IMR-90 (cell line): ENCODE data around the gene LCA5. TPM values are rescaled to one million over a fixed set of nuclear protein-coding genes. Genes with fewer than 3 reads are reported as not detected.

Experiments used
- ATAC-seq: fragments of 200-7000 bp; cut with Tn5 transposase; 2 replicates; pipeline ENCODE4 v1.9.1; 2020; ENCODE audit warnings: low read depth, mild to moderate bottlenecking, moderate library complexity
- BruUV-seq: library from RNA; stranded (reverse); fragments of 400-500 nt; replicated peaks from 2 replicates; lab custom pipeline; 2021; lab: Mats Ljungman, UMichigan
- CTCF ChIA-PET: fragments of 300-600 bp; formaldehyde crosslinking; extraction: SDS; loops from one replicate; lab custom pipeline; 2021; ENCODE audit warnings: antibody characterized with exemption; lab: Yijun Ruan, JAX
- POLR2A ChIA-PET: fragments of 300-600 bp; sonication (Branson Sonifier 250); formaldehyde crosslinking; loops from one replicate; lab custom pipeline; 2022; ENCODE audit warnings: antibody characterized with exemption; ENCODE audit not compliant: unreplicated experiment; lab: Charles Lee
- DNase-seq: peaks from one replicate; pipeline ENCODE4 v3.0.0; 2013
- H2AFZ ChIP-seq: replicated peaks from 2 replicates; pipeline ENCODE3; 2013; ENCODE audit warnings: low read length, mild to moderate bottlenecking; ENCODE audit not compliant: poor library complexity
- H2AK5ac ChIP-seq: 2 replicates; pipeline ENCODE4 v1.6.1; 2013; ENCODE audit warnings: low read depth, low read length, inconsistent platforms
- H2AK9ac ChIP-seq: replicated peaks from 2 replicates; pipeline ENCODE3; 2013; ENCODE audit warnings: mild to moderate bottlenecking, low read depth, low read length, moderate library complexity; ENCODE audit not compliant: poor library complexity
- H2BK120ac ChIP-seq: 2 replicates; pipeline ENCODE4 v1.6.1; 2013; ENCODE audit warnings: low read depth, low read length, inconsistent platforms
- H2BK15ac ChIP-seq: 3 replicates; pipeline ENCODE4 v1.6.1; 2013; ENCODE audit warnings: low read depth, low read length, inconsistent platforms
- H2BK20ac ChIP-seq: 2 replicates; pipeline ENCODE4 v1.6.1; 2013; ENCODE audit warnings: low read depth, mild to moderate bottlenecking, inconsistent platforms, low read length, moderate library complexity
- H2BK5ac ChIP-seq: 2 replicates; pipeline ENCODE4 v1.6.1; 2013; ENCODE audit warnings: mild to moderate bottlenecking, low read depth, low read length, inconsistent platforms; ENCODE audit not compliant: poor library complexity, severe bottlenecking
- H3K14ac ChIP-seq: replicated peaks from 2 replicates; pipeline ENCODE4 v1.6.1; 2013; ENCODE audit warnings: low read depth, low read length, inconsistent platforms
- H3K18ac ChIP-seq: 2 replicates; pipeline ENCODE4 v1.6.1; 2013; ENCODE audit warnings: low read depth, low read length, control low read depth
- H3K23ac ChIP-seq: 2 replicates; pipeline ENCODE4 v1.6.1; 2013; ENCODE audit warnings: low read depth, low read length, inconsistent platforms
- H3K27ac ChIP-seq: 2 replicates; pipeline ENCODE4 v1.5.1; 2013; ENCODE audit warnings: mild to moderate bottlenecking, control low read depth, low read length; ENCODE audit not compliant: insufficient read depth
- H3K27me3 ChIP-seq: 2 replicates; pipeline ENCODE4 v1.6.1; 2013; ENCODE audit warnings: low read length; ENCODE audit not compliant: control insufficient read depth, insufficient read depth
- H3K36me3 ChIP-seq: 2 replicates; pipeline ENCODE4 v1.6.1; 2013; ENCODE audit warnings: low read length, mixed read lengths; ENCODE audit not compliant: control insufficient read depth, insufficient read depth
- H3K4ac ChIP-seq: 2 replicates; pipeline ENCODE4 v1.6.1; 2013; ENCODE audit warnings: low read depth, low read length, inconsistent platforms
- H3K4me1 ChIP-seq: 2 replicates; pipeline ENCODE4 v1.6.1; 2013; ENCODE audit warnings: low read length, mixed read lengths; ENCODE audit not compliant: control insufficient read depth, insufficient read depth
- H3K4me2 ChIP-seq: 2 replicates; pipeline ENCODE4 v1.6.1; 2013; ENCODE audit warnings: low read depth, mild to moderate bottlenecking, control low read depth, low read length, moderate library complexity
- H3K4me3 ChIP-seq: 2 replicates; pipeline ENCODE4 v1.5.1; 2013; ENCODE audit warnings: low read depth, mild to moderate bottlenecking, control low read depth, low read length, moderate library complexity; ENCODE audit not compliant: insufficient read depth
- H3K56ac ChIP-seq: 2 replicates; pipeline ENCODE4 v1.6.1; 2013; ENCODE audit warnings: low read length, inconsistent platforms; ENCODE audit not compliant: insufficient read depth; ENCODE audit errors: extremely low read depth
- H3K79me1 ChIP-seq, 2 experiments: 2 replicates each; pipeline ENCODE4 v1.6.1; 2013; ENCODE audit warnings: low read length in 2 of 2, inconsistent platforms in 1 of 2, low read depth in 1 of 2
- H3K9ac ChIP-seq: 2 replicates; pipeline ENCODE4 v1.6.1; 2013; ENCODE audit warnings: low read depth, low read length, control low read depth
- H3K9me1 ChIP-seq: 2 replicates; pipeline ENCODE4 v1.6.1; 2013; ENCODE audit warnings: low read length, inconsistent platforms; ENCODE audit not compliant: insufficient read depth
- H3K9me3 ChIP-seq: 2 replicates; pipeline ENCODE4 v1.6.1; 2013; ENCODE audit warnings: low read length; ENCODE audit not compliant: control insufficient read depth, insufficient read depth
- H4K20me1 ChIP-seq: 2 replicates; pipeline ENCODE4 v1.6.1; 2013; ENCODE audit warnings: low read length, inconsistent platforms; ENCODE audit not compliant: insufficient read depth
- H4K5ac ChIP-seq: 2 replicates; pipeline ENCODE4 v1.6.1; 2013; ENCODE audit warnings: mild to moderate bottlenecking, low read depth, low read length, control low read depth
- H4K8ac ChIP-seq, 2 experiments: 2 replicates each; pipeline ENCODE4 v1.6.1; 2013; ENCODE audit warnings: low read depth in 2 of 2, low read length in 2 of 2, control low read depth in 1 of 2, inconsistent platforms in 1 of 2
- H4K91ac ChIP-seq: 2 replicates; pipeline ENCODE4 v1.6.1; 2013; ENCODE audit warnings: low read depth, low read length, inconsistent platforms; ENCODE audit not compliant: insufficient read depth
- CEBPB ChIP-seq: IDR thresholded peaks from 2 replicates; pipeline ENCODE4 v1.6.1; 2012; ENCODE audit warnings: low read depth, low read length, improper control_type of control experiment
- CHD1 ChIP-seq: IDR thresholded peaks from 2 replicates; pipeline ENCODE4 v1.6.1; 2012; ENCODE audit warnings: low read depth, low read length, improper control_type of control experiment
- FOS ChIP-seq: fragments of 150-350 bp; IDR thresholded peaks from 2 replicates; pipeline ENCODE4 v1.6.1; 2016; ENCODE audit warnings: low read depth, low read length
- MAZ ChIP-seq: IDR thresholded peaks from 2 replicates; pipeline ENCODE4 v1.6.1; 2012; ENCODE audit warnings: low read depth, mild to moderate bottlenecking, low read length, improper control_type of control experiment, moderate library complexity, borderline replicate concordance
- MXI1 ChIP-seq: IDR thresholded peaks from 2 replicates; pipeline ENCODE4 v1.6.1; 2012; ENCODE audit warnings: low read depth, mild to moderate bottlenecking, low read length, moderate library complexity, borderline replicate concordance
- NFE2L2 ChIP-seq: fragments of 150-350 bp; IDR thresholded peaks from 2 replicates; pipeline ENCODE4 v1.6.1; 2016; ENCODE audit warnings: low read depth, mild to moderate bottlenecking, low read length
- RAD21 ChIP-seq: IDR thresholded peaks from 2 replicates; pipeline ENCODE4 v1.6.1; 2012; ENCODE audit warnings: low read length, improper control_type of control experiment
- RCOR1 ChIP-seq: IDR thresholded peaks from 2 replicates; pipeline ENCODE4 v1.6.1; 2012; ENCODE audit warnings: mild to moderate bottlenecking, low read length, improper control_type of control experiment; ENCODE audit not compliant: insufficient replicate concordance
- WGBS, 2 experiments: methylation state at CpG; one replicate each; pipeline versions ENCODE4 v1.1.5 to v1.1.7; 2013; ENCODE audit warnings: missing lambda C conversion rate in 2 of 2; ENCODE audit not compliant: insufficient read length in 1 of 2; ENCODE audit errors: extremely low coverage in 2 of 2; 5-methylcytosine and 5-hydroxymethylcytosine counted together
- dilution Hi-C: fragments of 300-500 bp; cut with HindIII; formaldehyde crosslinking; loops from one replicate; pipeline ENCODE4 v1.14.3; 2018; ENCODE audit warnings: low sequenced_read_pairs; ENCODE audit not compliant: unreplicated experiment
- in situ Hi-C: fragments of 300-500 bp; cut with MboI; formaldehyde crosslinking; loops from 3 replicates; pipeline ENCODE4 v1.14.3; 2019; ENCODE audit warnings: low sequenced_read_pairs, inconsistent platforms, mixed read lengths
- intact Hi-C: fragments of 100-400 bp; cut with micrococcal nuclease; formaldehyde crosslinking; loops from 2 replicates; pipeline ENCODE4 v1.10.0; 2022
- polyA plus RNA-seq, 3 experiments: library from polyadenylated mRNA; depleted of rRNA; stranded (reverse); fragments of >200 nt; gene quantifications; 2 replicates each; pipeline ENCODE4 v1.2.3, GENCODE V29; 2012; ENCODE audit warnings: low replicate concordance in 1 of 3
- total RNA-seq: library from RNA; depleted of rRNA; stranded (reverse); fragments of >200 nt; gene quantifications from 2 replicates; pipeline ENCODE4 v1.2.3, GENCODE V29; 2012
- TF ChIP-seq, protein P1 (sequence below): fragments of 150-350 bp; IDR thresholded peaks from 2 replicates; pipeline ENCODE4 v1.6.1; 2017; ENCODE audit warnings: mild to moderate bottlenecking, antibody characterized with exemption, low read length, low read depth
- TF ChIP-seq, protein P2 (sequence below): conservative IDR thresholded peaks from 2 replicates; pipeline ENCODE4 v1.5.1; 2012; ENCODE audit warnings: mild to moderate bottlenecking, low read depth, low read length, improper control_type of control experiment
- TF ChIP-seq, protein P3 (sequence below): fragments of 150-350 bp; IDR thresholded peaks from 2 replicates; pipeline ENCODE4 v1.6.1; 2016; ENCODE audit warnings: low read depth, mild to moderate bottlenecking, low read length, moderate library complexity, borderline replicate concordance

Gene LCA5
- total and polyA plus RNA-seq, 2 of the 4 experiments (the other 2 are of a cell fraction), result 1.2 to 2.0 TPM

DNA sequence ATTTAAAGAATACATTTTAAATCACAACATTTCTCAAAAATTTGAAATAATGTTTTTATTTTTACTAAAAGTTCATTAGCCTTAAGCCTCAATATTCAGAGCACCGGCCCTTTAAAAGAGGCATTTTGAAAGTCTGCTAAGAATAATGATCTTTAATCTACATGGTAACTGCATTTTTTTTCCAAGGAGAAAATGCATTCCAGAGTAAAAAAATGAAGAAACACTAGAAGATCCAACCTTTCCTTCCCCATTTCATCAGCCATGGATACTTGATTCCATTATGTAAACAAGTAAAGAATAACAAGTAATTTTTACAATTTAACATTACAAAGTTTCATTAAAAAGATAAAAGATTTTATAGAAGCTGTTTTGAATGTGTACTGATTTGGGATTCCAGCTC lies 21.8 kb downstream of the LCA5 start:
- POLR2A ChIA-PET, result no interaction called here
- no peak overlapping the region for H3K4me3 ChIP-seq
- H3K4me2 ChIP-seq, result no peak overlapping the region
- no peaks in the 10 kb centered on the region for H3K4me1 ChIP-seq
- intact Hi-C loops (no loop called here), dilution Hi-C loops (no loop called here), in situ Hi-C loops (no loop called here)
- no peak overlapping the region for H3K9ac ChIP-seq
- H2AK5ac ChIP-seq, result no peak overlapping the region
- H4K20me1 ChIP-seq, result no peaks in the 10 kb centered on the region
- no peak for ATAC-seq
- no peak overlapping the region for H3K23ac ChIP-seq
- H3K14ac ChIP-seq, result no peak overlapping the region
- H3K27ac ChIP-seq, result no peak overlapping the region
- no peak overlapping the region for H3K4ac ChIP-seq
- no peak overlapping the region for H4K5ac ChIP-seq
- no peak overlapping the region for H3K18ac ChIP-seq
- H2AFZ ChIP-seq, result no peak overlapping the region
- no peak for TF ChIP-seq NFE2L2
- TF ChIP-seq RAD21, result no peak
- TF ChIP-seq, protein P1, sequence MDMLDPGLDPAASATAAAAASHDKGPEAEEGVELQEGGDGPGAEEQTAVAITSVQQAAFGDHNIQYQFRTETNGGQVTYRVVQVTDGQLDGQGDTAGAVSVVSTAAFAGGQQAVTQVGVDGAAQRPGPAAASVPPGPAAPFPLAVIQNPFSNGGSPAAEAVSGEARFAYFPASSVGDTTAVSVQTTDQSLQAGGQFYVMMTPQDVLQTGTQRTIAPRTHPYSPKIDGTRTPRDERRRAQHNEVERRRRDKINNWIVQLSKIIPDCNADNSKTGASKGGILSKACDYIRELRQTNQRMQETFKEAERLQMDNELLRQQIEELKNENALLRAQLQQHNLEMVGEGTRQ, result no peak
- TF ChIP-seq FOS, result no peak
- TF ChIP-seq CEBPB, result no peak
- TF ChIP-seq MXI1, result no peak
- no peak for TF ChIP-seq CHD1
- TF ChIP-seq, protein P2, sequence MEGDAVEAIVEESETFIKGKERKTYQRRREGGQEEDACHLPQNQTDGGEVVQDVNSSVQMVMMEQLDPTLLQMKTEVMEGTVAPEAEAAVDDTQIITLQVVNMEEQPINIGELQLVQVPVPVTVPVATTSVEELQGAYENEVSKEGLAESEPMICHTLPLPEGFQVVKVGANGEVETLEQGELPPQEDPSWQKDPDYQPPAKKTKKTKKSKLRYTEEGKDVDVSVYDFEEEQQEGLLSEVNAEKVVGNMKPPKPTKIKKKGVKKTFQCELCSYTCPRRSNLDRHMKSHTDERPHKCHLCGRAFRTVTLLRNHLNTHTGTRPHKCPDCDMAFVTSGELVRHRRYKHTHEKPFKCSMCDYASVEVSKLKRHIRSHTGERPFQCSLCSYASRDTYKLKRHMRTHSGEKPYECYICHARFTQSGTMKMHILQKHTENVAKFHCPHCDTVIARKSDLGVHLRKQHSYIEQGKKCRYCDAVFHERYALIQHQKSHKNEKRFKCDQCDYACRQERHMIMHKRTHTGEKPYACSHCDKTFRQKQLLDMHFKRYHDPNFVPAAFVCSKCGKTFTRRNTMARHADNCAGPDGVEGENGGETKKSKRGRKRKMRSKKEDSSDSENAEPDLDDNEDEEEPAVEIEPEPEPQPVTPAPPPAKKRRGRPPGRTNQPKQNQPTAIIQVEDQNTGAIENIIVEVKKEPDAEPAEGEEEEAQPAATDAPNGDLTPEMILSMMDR, result no peak
- TF ChIP-seq RCOR1, result no peak
- TF ChIP-seq, protein P3, sequence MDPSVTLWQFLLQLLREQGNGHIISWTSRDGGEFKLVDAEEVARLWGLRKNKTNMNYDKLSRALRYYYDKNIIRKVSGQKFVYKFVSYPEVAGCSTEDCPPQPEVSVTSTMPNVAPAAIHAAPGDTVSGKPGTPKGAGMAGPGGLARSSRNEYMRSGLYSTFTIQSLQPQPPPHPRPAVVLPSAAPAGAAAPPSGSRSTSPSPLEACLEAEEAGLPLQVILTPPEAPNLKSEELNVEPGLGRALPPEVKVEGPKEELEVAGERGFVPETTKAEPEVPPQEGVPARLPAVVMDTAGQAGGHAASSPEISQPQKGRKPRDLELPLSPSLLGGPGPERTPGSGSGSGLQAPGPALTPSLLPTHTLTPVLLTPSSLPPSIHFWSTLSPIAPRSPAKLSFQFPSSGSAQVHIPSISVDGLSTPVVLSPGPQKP, result no peak
- no peak for TF ChIP-seq MAZ
- BruUV-seq, result no TSS peak
- no peaks in the 10 kb centered on the region for H3K9me3 ChIP-seq
- DNase-seq, result no peak
- no peak overlapping the region for H4K91ac ChIP-seq
- no CpG with 5 or more reads among the region's 1 CpG for WGBS, 2 experiments
- H2BK15ac ChIP-seq, result no peak overlapping the region
- peaks cover 0 to 6% of the 10 kb centered on the region in 2 experiments; a peak in 1 of 4 replicates for H3K79me1 ChIP-seq
- no peak overlapping the region for H3K56ac ChIP-seq
- H2BK5ac ChIP-seq, result no peak overlapping the region
- H3K27me3 ChIP-seq, result no peaks in the 10 kb centered on the region
- no peak overlapping the region for H2BK20ac ChIP-seq
- CTCF ChIA-PET, result no interaction called here
- H4K8ac ChIP-seq, result no peak overlapping the region
- no peak overlapping the region for H2BK120ac ChIP-seq
- no peak overlapping the region for H2AK9ac ChIP-seq
- no peaks in the 10 kb centered on the region for H3K36me3 ChIP-seq
- no peaks in the 10 kb centered on the region for H3K9me1 ChIP-seq
